A549 (cell line): Measurements from ENCODE around the gene HYOU1.

Experiments
- CHD2 ChIP-seq: fragments of 150-350 bp; IDR thresholded peaks from 2 replicates; pipeline ENCODE4 v1.6.1; 2014; ENCODE audit warnings: low read length; ENCODE audit not compliant: partially characterized antibody
- CTCF ChIP-seq: fragments of >200 bp; sonication (Bioruptor Twin); formaldehyde crosslinking; IDR thresholded peaks from 3 replicates; pipeline ENCODE4 v1.5.1; 2016
- EP300 ChIP-seq, 2 experiments: fragments of >200 bp; sonication (Bioruptor Twin); formaldehyde crosslinking; IDR thresholded peaks; 2 replicates in 1 of 2; 3 replicates in 1 of 2; pipeline ENCODE4 v1.6.1; 2016 to 2017
- HMGXB4 ChIP-seq: fragments of 250-450 bp; sonication (Bioruptor Pico); IDR thresholded peaks from 2 replicates; pipeline ENCODE4 v1.5.0; 2021; ENCODE audit warnings: mild to moderate bottlenecking, moderate library complexity, borderline replicate concordance
- MAFK ChIP-seq: fragments of 450-650 bp; IDR thresholded peaks from 2 replicates; pipeline ENCODE4 v1.6.1; 2014; ENCODE audit not compliant: partially characterized antibody
- NFE2L2 ChIP-seq: fragments of 150-350 bp; conservative IDR thresholded peaks from 2 replicates; pipeline ENCODE4 v1.6.1; 2014; ENCODE audit warnings: low read length
- POLR2A ChIP-seq: IDR thresholded peaks from 2 replicates; pipeline ENCODE4 v1.6.1; 2012; ENCODE audit warnings: mild to moderate bottlenecking, low read length
- RNF2 ChIP-seq: fragments of 200-600 bp; sonication (generic); IDR thresholded peaks from 2 replicates; pipeline ENCODE4 v1.6.1; 2016; ENCODE audit warnings: low read depth, mild to moderate bottlenecking, antibody characterized with exemption, moderate library complexity, borderline replicate concordance
- ZFP36 ChIP-seq: fragments of 450-650 bp; IDR thresholded peaks from 2 replicates; pipeline ENCODE4 v1.6.1; 2014; ENCODE audit warnings: borderline replicate concordance; ENCODE audit not compliant: partially characterized antibody
- ZSCAN20 ChIP-seq: fragments of 250-450 bp; sonication (Bioruptor Pico); IDR thresholded peaks from 2 replicates; pipeline ENCODE4 v1.8.0; 2022; ENCODE audit warnings: mild to moderate bottlenecking, moderate library complexity

GRCh38 chr11:119081682-119082260 lies 24.8 kb upstream of the HYOU1 start:
- TF ChIP-seq NFE2L2 (no peak), EP300 (IDR thresholded peaks at IDR 0.05) (no peak), CTCF (no peak), HMGXB4 (no peak), CHD2 (no peak), POLR2A (no peak), ZFP36 (no peak), RNF2 (no peak), ZSCAN20 (CRISPR knock-in tag) (no peak), MAFK (no peak)
